ENCODE measurements around the gene CDKAL1. TPM values are rescaled to one million over a fixed set of nuclear protein-coding genes. Genes with fewer than 3 reads are reported as not detected.

The CDKAL1 gene
- total and polyA plus RNA-seq, 10 of the 15 experiments (the other 5 are each of a cell fraction or from before 2014, with no cell fraction given), result 10.7 to 26.9 (median 17.3) TPM

- SMC1A ChIA-PET (ENCODE audit: uncharacterized antibody, unreplicated experiment), result no interaction called here
- RAD21 ChIA-PET (ENCODE audit: unreplicated experiment), result no interaction called here
- DNase-seq (ENCODE audit: low read depth, low spot score), result no peak
- no peak overlapping the region for H3K27ac ChIP-seq (ENCODE audit: control insufficient read depth, insufficient read depth)
- 96% methylated on average over 2 of the region's 2 CpGs for WGBS (ENCODE audit: insufficient coverage, insufficient replicate concordance, low lambda C conversion rate, missing lambda C conversion rate)
- no peak overlapping the region for H3K9ac ChIP-seq (ENCODE audit: control insufficient read depth, insufficient read depth, low read length)
- TF ChIP-seq ZBTB4 (CRISPR knock-in tag; IDR thresholded peaks at IDR 0.05) (no peak), SMAD1 (IDR thresholded peaks at IDR 0.05; ENCODE audit: low read depth, partially characterized antibody) (no peak), IRF5 (IDR thresholded peaks at IDR 0.05; ENCODE audit: borderline replicate concordance) (no peak), STAT1 (conservative IDR thresholded peaks at IDR 0.05) (no peak), MTA3 (IDR thresholded peaks at IDR 0.05; ENCODE audit: borderline replicate concordance, low read length) (no peak), CEBPB (IDR thresholded peaks at IDR 0.05; ENCODE audit: borderline replicate concordance in 1 of 2, low read depth in 2 of 2, low read length in 2 of 2) (no peak), POU2F2 (IDR thresholded peaks at IDR 0.05; ENCODE audit: borderline replicate concordance, low read depth, low read length) (no peak)
- TF ChIP-seq, protein P1, sequence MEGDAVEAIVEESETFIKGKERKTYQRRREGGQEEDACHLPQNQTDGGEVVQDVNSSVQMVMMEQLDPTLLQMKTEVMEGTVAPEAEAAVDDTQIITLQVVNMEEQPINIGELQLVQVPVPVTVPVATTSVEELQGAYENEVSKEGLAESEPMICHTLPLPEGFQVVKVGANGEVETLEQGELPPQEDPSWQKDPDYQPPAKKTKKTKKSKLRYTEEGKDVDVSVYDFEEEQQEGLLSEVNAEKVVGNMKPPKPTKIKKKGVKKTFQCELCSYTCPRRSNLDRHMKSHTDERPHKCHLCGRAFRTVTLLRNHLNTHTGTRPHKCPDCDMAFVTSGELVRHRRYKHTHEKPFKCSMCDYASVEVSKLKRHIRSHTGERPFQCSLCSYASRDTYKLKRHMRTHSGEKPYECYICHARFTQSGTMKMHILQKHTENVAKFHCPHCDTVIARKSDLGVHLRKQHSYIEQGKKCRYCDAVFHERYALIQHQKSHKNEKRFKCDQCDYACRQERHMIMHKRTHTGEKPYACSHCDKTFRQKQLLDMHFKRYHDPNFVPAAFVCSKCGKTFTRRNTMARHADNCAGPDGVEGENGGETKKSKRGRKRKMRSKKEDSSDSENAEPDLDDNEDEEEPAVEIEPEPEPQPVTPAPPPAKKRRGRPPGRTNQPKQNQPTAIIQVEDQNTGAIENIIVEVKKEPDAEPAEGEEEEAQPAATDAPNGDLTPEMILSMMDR (IDR thresholded peaks at IDR 0.05 in 2 of 3, conservative IDR thresholded peaks at IDR 0.05 in 1 of 3; ENCODE audit: control insufficient read depth in 2 of 3, extremely low read depth in 1 of 3, insufficient read depth in 1 of 3, low read depth in 3 of 3, low read length in 3 of 3), result no peak
- TF ChIP-seq, protein P2, sequence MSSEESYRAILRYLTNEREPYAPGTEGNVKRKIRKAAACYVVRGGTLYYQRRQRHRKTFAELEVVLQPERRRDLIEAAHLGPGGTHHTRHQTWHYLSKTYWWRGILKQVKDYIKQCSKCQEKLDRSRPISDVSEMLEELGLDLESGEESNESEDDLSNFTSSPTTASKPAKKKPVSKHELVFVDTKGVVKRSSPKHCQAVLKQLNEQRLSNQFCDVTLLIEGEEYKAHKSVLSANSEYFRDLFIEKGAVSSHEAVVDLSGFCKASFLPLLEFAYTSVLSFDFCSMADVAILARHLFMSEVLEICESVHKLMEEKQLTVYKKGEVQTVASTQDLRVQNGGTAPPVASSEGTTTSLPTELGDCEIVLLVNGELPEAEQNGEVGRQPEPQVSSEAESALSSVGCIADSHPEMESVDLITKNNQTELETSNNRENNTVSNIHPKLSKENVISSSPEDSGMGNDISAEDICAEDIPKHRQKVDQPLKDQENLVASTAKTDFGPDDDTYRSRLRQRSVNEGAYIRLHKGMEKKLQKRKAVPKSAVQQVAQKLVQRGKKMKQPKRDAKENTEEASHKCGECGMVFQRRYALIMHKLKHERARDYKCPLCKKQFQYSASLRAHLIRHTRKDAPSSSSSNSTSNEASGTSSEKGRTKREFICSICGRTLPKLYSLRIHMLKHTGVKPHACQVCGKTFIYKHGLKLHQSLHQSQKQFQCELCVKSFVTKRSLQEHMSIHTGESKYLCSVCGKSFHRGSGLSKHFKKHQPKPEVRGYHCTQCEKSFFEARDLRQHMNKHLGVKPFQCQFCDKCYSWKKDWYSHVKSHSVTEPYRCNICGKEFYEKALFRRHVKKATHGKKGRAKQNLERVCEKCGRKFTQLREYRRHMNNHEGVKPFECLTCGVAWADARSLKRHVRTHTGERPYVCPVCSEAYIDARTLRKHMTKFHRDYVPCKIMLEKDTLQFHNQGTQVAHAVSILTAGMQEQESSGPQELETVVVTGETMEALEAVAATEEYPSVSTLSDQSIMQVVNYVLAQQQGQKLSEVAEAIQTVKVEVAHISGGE (CRISPR knock-in tag; IDR thresholded peaks at IDR 0.05), result no peak
- in situ Hi-C loops (cut with MboI), result no loop called here
- FAIRE-seq, result no peak
- H4K20me1 ChIP-seq (ENCODE audit: control insufficient read depth, insufficient read depth), result no peaks in the 10 kb centered on the region
- H2AFZ ChIP-seq (ENCODE audit: control insufficient read depth, low read depth, low read length), result no peak overlapping the region
- BruUV-seq (replicated peaks), result no TSS peak
- H3K79me2 ChIP-seq (ENCODE audit: control insufficient read depth, insufficient read depth, low read length), result no peaks in the 10 kb centered on the region
- H3K4me1 ChIP-seq (ENCODE audit: control insufficient read depth, insufficient read depth, low read length), result no peaks in the 10 kb centered on the region
- POLR2A ChIA-PET, result no interaction called here
- no peak overlapping the region for H3K4me2 ChIP-seq (ENCODE audit: control insufficient read depth, insufficient read depth)
- H3K4me3 ChIP-seq, result no peak overlapping the region
- H3K27me3 ChIP-seq (replicated peaks in 1 of 2; ENCODE audit: control insufficient read depth in 2 of 2, insufficient read depth in 2 of 2, low read length in 1 of 2), result no peaks in the 10 kb centered on the region
- intact Hi-C loops (cut with micrococcal nuclease; ENCODE audit: unreplicated experiment), result no loop called here
- ATAC-seq, result no peak
- H3K36me3 ChIP-seq (ENCODE audit: control insufficient read depth in 2 of 2, insufficient read depth in 2 of 2, low read length in 1 of 2), result no peaks in the 10 kb centered on the region
- peaks cover 3% of the 10 kb centered on the region; the same call in 2 of the 3 replicates for H3K9me3 ChIP-seq (replicated peaks; ENCODE audit: control insufficient read depth, insufficient read depth, low read length)
- CTCF ChIA-PET, result interaction anchor here (1.0 kb wide), 1 partner anchor 9 kb away, joined by 3 read pairs; no protein-coding TSS in a partner anchor
Measured at GRCh38 chr6:20885076-20885475, 350.8 kb downstream of the CDKAL1 start.
